Gastrocnemius medialis (tissue), 4 donors: ENCODE measurements around the gene IDS. TPM values are rescaled to one million over a fixed set of nuclear protein-coding genes. Genes with fewer than 3 reads are reported as not detected.
A peak's percentile ranks its signal among the peaks of the same experiment; 100 is the strongest.

Experiments used
- ATAC-seq, 2 donors: fragments of 150-250 bp; one replicate each; pipeline ENCODE4 v1.9.1; 2016
- DNase-seq, 2 donors: peaks; one replicate each; pipeline ENCODE4 v3.0.0-alpha.2; 2019
- H3K27ac ChIP-seq, 4 donors: fragments of 200-600 bp; sonication (generic); 1 replicate in 1 of 4; 2 replicates in 3 of 4; pipeline ENCODE4 v1.5.1; 2016 to 2018; ENCODE audit warnings: mild to moderate bottlenecking in 2 of 4, moderate library complexity in 1 of 4
- H3K27me3 ChIP-seq, 3 donors: fragments of 200-600 bp; sonication (generic) in 2 of 3; 1 replicate in 1 of 3; 2 replicates in 2 of 3; pipeline versions ENCODE4 v1.5.1 to v1.6.0; 2016 to 2019; ENCODE audit warnings: mild to moderate bottlenecking in 1 of 3, moderate library complexity in 1 of 3
- H3K36me3 ChIP-seq, 2 donors: fragments of 200-600 bp; sonication (generic) in 1 of 2; one replicate each; pipeline ENCODE4 v1.5.1; 2017 to 2018
- H3K4me1 ChIP-seq, 2 donors: fragments of 200-600 bp; sonication (generic) in 1 of 2; one replicate each; pipeline ENCODE4 v1.5.1; 2016 to 2017; ENCODE audit warnings: mild to moderate bottlenecking in 2 of 2
- H3K4me3 ChIP-seq, 4 donors: fragments of 200-600 bp; sonication (generic) in 3 of 4; 1 replicate in 1 of 4; 2 replicates in 3 of 4; pipeline ENCODE4 v1.5.1; 2016 to 2019; ENCODE audit warnings: mild to moderate bottlenecking in 2 of 4
- H3K9me3 ChIP-seq, 3 donors: fragments of 200-600 bp; sonication (generic) in 2 of 3; 1 replicate in 1 of 3; 2 replicates in 2 of 3; pipeline ENCODE4 v1.5.1; 2016 to 2019
- POLR2A ChIP-seq, 2 donors: fragments of 450-650 bp; IDR thresholded peaks; one replicate each; pipeline ENCODE4 v1.6.1; 2017; ENCODE audit warnings: antibody characterized with exemption in 2 of 2, mild to moderate bottlenecking in 2 of 2, moderate library complexity in 2 of 2
- in situ Hi-C, 4 donors: fragments of 200-750 bp; cut with MboI; loops; one replicate each; pipeline versions ENCODE4 v1.15.0 to v1.8.0; 2017; ENCODE audit warnings: low sequenced_read_pairs in 4 of 4
- intact Hi-C: fragments of 100-400 bp; cut with DNase I; formaldehyde crosslinking; loops from one replicate; pipeline ENCODE4 v1.15.1; 2023; ENCODE audit warnings: low total_unique reads
- total RNA-seq, 4 donors: library from RNA; depleted of rRNA; stranded (reverse); fragments of >200 nt; gene quantifications; one replicate each; pipeline versions ENCODE4 v1.1.0 to v1.2.3, GENCODE V29; 2016
- TF ChIP-seq, protein P1 (sequence below), 5 experiments: fragments of 450-650 bp in 3 of 5; fragments of 200-600 bp in 2 of 5; sonication (generic) in 2 of 5; IDR thresholded peaks in 4 of 5; conservative IDR thresholded peaks in 1 of 5; 1 replicate in 4 of 5; 2 replicates in 1 of 5; pipeline ENCODE4 v1.5.1; 2016 to 2019; ENCODE audit warnings: antibody characterized with exemption in 5 of 5, mild to moderate bottlenecking in 3 of 5, moderate library complexity in 3 of 5

The IDS gene
- total RNA-seq, 4 donors from 2014 or later: 28.4 to 44.2 (median 33.7) TPM

DNA sequence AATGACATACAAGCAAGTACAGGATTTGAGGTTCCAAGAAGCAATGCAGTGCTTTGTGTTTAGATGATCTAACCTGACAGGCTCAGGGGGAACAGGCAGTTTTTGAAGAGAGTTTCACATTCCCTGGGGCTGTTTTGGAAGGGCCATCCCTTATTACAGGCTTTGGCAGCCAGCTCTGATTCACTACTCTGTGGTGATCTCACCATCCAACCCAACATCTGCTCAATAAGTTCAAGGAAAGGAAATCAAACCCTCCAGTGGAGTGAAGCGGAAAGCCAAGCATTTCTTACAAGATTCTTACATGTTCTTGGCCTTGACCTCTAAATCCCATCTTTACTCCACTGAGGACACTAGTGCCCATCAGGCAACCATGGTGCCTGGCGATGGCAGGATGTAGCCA lies 7.5 kb downstream of the IDS start:
- DNase-seq (no peak), ATAC-seq (no peak)
- H3K4me1 ChIP-seq: peaks cover 0 to 8% of the 10 kb centered on the region in 2 donors
- no peak overlapping the region for H3K4me3 ChIP-seq
- H3K27ac ChIP-seq: no peak overlapping the region
- no peak for TF ChIP-seq POLR2A (IDR thresholded peaks at IDR 0.05)
- TF ChIP-seq, protein P1, sequence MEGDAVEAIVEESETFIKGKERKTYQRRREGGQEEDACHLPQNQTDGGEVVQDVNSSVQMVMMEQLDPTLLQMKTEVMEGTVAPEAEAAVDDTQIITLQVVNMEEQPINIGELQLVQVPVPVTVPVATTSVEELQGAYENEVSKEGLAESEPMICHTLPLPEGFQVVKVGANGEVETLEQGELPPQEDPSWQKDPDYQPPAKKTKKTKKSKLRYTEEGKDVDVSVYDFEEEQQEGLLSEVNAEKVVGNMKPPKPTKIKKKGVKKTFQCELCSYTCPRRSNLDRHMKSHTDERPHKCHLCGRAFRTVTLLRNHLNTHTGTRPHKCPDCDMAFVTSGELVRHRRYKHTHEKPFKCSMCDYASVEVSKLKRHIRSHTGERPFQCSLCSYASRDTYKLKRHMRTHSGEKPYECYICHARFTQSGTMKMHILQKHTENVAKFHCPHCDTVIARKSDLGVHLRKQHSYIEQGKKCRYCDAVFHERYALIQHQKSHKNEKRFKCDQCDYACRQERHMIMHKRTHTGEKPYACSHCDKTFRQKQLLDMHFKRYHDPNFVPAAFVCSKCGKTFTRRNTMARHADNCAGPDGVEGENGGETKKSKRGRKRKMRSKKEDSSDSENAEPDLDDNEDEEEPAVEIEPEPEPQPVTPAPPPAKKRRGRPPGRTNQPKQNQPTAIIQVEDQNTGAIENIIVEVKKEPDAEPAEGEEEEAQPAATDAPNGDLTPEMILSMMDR (IDR thresholded peaks at IDR 0.05 in 4 of 5, conservative IDR thresholded peaks at IDR 0.05 in 1 of 5): no peak
- H3K27me3 ChIP-seq: no peaks in the 10 kb centered on the region
- in situ Hi-C loops (no loop called here), intact Hi-C loops (no loop called here)
- no peaks in the 10 kb centered on the region for H3K9me3 ChIP-seq
- peaks cover 0 to 29% of the 10 kb centered on the region in 2 donors for H3K36me3 ChIP-seq

DNA sequence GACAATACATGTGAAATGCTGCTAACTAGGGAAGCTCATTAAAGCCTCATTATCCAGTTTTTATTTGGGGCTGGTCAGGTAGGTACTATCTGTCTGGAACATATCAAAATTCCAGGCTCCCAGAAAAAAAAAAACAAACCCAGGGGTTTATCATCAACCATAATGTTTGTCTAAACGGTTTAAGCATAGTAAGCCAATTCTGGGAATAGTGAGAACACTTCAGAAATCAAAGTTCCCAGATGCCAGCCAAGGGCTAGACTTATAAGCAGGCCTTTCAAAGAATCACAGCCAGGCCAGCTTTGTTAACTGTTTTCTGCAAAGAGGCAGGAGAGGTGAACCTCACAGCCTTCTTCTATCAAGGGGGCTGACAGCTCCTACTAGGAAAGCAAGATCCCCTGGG lies 8.1 kb downstream of the IDS start:
- no peak overlapping the region for H3K27ac ChIP-seq
- H3K4me1 ChIP-seq: peaks cover 0 to 8% of the 10 kb centered on the region in 2 donors
- peaks cover 0 to 29% of the 10 kb centered on the region in 2 donors for H3K36me3 ChIP-seq
- ATAC-seq: no peak
- H3K9me3 ChIP-seq: no peaks in the 10 kb centered on the region
- H3K27me3 ChIP-seq: no peaks in the 10 kb centered on the region
- in situ Hi-C loops (no loop called here), intact Hi-C loops (no loop called here)
- TF ChIP-seq, protein P1 (IDR thresholded peaks at IDR 0.05 in 4 of 5, conservative IDR thresholded peaks at IDR 0.05 in 1 of 5): no peak
- no peak for TF ChIP-seq POLR2A (IDR thresholded peaks at IDR 0.05)
- H3K4me3 ChIP-seq: no peak overlapping the region
- DNase-seq: no peak

DNA sequence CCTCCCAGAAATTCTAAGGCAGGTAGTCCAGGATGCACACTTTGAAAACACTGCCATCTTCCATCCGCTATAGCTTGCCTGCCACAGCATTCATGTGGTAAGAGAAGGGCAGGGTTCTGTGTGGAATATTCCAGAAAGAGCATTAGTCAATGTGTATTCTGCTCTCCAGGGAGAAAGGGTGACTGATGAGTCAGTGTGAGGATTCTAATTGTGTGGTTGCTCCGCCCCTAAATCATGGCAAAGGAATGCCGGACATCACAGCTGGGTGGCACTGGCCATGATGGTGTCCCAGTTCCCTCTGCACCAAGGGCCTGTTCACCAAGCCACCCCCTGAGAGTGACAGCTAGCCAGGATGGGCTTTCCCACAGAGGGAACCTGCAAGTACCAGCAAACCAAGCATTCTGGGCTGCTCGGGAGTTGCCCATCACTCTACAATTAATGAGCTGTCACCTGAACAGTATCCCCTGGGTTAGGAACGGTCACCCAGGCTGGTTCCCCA lies 9.5 kb downstream of the IDS start:
- intact Hi-C loops: no loop called here
- Histone ChIP-seq H3K4me1 (peaks cover 0 to 8% of the 10 kb centered on the region in 2 donors), H3K27ac (no peak overlapping the region), H3K36me3 (peaks cover 0 to 21% of the 10 kb centered on the region in 2 donors), H3K4me3 (no peak overlapping the region), H3K9me3 (no peaks in the 10 kb centered on the region), H3K27me3 (no peaks in the 10 kb centered on the region)
- ATAC-seq: peak; percentile 70 to 88
- DNase-seq: peak in 1 of 2 donors; percentile 16
- TF ChIP-seq POLR2A (IDR thresholded peaks at IDR 0.05): no peak
- TF ChIP-seq, protein P1 (IDR thresholded peaks at IDR 0.05 in 4 of 5, conservative IDR thresholded peaks at IDR 0.05 in 1 of 5): no peak
- in situ Hi-C loops: no loop called here

DNA sequence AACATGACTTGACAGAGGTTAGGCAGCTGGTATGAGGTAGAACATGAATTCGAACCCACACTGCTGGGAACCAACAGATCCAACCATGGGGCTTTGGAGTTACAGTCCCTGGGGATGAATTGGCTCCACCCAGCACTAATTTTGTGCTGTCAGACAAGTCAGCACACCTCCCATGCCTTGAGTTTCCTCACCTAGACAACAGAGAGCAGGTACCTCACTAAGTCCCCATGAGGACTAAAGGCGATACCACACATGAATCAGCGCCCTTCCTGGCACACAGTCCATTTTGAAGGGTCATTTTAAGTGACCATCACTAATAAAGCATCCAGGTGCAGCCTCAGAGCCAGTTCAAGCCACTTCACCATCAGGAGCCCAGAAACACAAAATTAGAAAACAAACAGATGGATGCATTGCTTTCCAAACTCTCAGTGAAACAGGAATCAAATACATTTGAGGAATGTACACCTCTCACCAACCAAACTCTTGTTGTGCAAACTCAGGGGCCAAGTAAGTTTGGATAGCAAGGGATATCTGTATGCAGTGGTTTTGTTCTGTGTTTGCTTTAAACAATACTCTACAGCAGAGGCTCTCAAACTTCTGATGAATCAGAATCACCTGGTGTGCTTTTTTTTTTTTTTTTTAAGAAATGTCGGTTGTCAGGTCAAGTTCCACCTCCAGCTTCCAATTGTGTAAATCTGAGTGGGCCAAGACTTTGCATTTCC lies 10.1 kb downstream of the IDS start:
- Histone ChIP-seq H3K4me3 (no peak overlapping the region), H3K9me3 (no peaks in the 10 kb centered on the region), H3K27me3 (no peaks in the 10 kb centered on the region), H3K36me3 (peaks cover 0 to 26% of the 10 kb centered on the region in 2 donors), H3K4me1 (peaks cover 0 to 8% of the 10 kb centered on the region in 2 donors), H3K27ac (no peak overlapping the region)
- in situ Hi-C loops (no loop called here), intact Hi-C loops (no loop called here)
- ATAC-seq (no peak), DNase-seq (no peak)
- TF ChIP-seq POLR2A (IDR thresholded peaks at IDR 0.05): no peak
- TF ChIP-seq, protein P1 (IDR thresholded peaks at IDR 0.05 in 4 of 5, conservative IDR thresholded peaks at IDR 0.05 in 1 of 5): no peak
